Activated B cell treated with CpG ODN at 0.5 μM for 24 hours (primary cell): ENCODE data around the gene MYH7. TPM values are rescaled to one million over a fixed set of nuclear protein-coding genes. Genes with fewer than 3 reads are reported as not detected.
"Not testable (repeated sequence)": the region's sequence is repeated elsewhere in the genome, so short reads cannot be mapped to it uniquely, and the experiment has no call there.

Experiments
- ATAC-seq: fragments of 200-7000 bp; cut with Tn5 transposase; one replicate; pipeline ENCODE4 v1.10.0; 2021; ENCODE audit warnings: low read depth, mild to moderate bottlenecking, moderate library complexity
- CTCF ChIA-PET: fragments of 350-600 bp; sonication (Branson Sonifier 250); formaldehyde crosslinking; loops from one replicate; lab custom pipeline; 2021; ENCODE audit warnings: antibody characterized with exemption; lab: Charles Lee
- POLR2A ChIA-PET: fragments of 350-600 bp; sonication (Branson Sonifier 250); formaldehyde crosslinking; loops from one replicate; lab custom pipeline; 2021; ENCODE audit warnings: antibody characterized with exemption; lab: Charles Lee
- DNase-seq: peaks from one replicate; pipeline ENCODE4 v3.0.0; 2022
- H3K27ac Mint-ChIP-seq: one replicate; pipeline ENCODE4 v1.8.0; 2020; ENCODE audit warnings: mixed read lengths
- H3K27me3 Mint-ChIP-seq: one replicate; pipeline ENCODE4 v1.8.0; 2021; ENCODE audit warnings: mixed read lengths
- H3K36me3 Mint-ChIP-seq: one replicate; pipeline ENCODE4 v1.8.0; 2021; ENCODE audit warnings: low read depth, mixed read lengths
- H3K4me1 Mint-ChIP-seq: one replicate; pipeline ENCODE4 v1.8.0; 2021; ENCODE audit warnings: mixed read lengths
- H3K4me3 Mint-ChIP-seq: one replicate; pipeline ENCODE4 v1.8.0; 2020; ENCODE audit warnings: mild to moderate bottlenecking, mixed read lengths
- H3K9me3 Mint-ChIP-seq: one replicate; pipeline ENCODE4 v1.8.0; 2020; ENCODE audit warnings: mixed read lengths
- intact Hi-C: fragments of 100-400 bp; cut with micrococcal nuclease; formaldehyde crosslinking; loops from one replicate; pipeline ENCODE4 v1.15.1; 2024
- total RNA-seq: library from RNA; stranded (reverse); gene quantifications from 2 replicates; pipeline ENCODE4 v1.2.3, GENCODE V29; 2022
- TF ChIP-seq, protein P1 (sequence below): fragments of 200-600 bp; IDR thresholded peaks from one replicate; pipeline ENCODE4 v1.8.0; 2022; ENCODE audit warnings: antibody characterized with exemption, mild to moderate bottlenecking

The MYH7 gene
- total RNA-seq, 1 donor from 2014 or later: not detected

- TF ChIP-seq, protein P1, sequence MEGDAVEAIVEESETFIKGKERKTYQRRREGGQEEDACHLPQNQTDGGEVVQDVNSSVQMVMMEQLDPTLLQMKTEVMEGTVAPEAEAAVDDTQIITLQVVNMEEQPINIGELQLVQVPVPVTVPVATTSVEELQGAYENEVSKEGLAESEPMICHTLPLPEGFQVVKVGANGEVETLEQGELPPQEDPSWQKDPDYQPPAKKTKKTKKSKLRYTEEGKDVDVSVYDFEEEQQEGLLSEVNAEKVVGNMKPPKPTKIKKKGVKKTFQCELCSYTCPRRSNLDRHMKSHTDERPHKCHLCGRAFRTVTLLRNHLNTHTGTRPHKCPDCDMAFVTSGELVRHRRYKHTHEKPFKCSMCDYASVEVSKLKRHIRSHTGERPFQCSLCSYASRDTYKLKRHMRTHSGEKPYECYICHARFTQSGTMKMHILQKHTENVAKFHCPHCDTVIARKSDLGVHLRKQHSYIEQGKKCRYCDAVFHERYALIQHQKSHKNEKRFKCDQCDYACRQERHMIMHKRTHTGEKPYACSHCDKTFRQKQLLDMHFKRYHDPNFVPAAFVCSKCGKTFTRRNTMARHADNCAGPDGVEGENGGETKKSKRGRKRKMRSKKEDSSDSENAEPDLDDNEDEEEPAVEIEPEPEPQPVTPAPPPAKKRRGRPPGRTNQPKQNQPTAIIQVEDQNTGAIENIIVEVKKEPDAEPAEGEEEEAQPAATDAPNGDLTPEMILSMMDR: no peak
- Mint-ChIP-seq H3K27ac (no peak overlapping the region), H3K27me3 (peaks cover 31% of the 10 kb centered on the region), H3K4me3 (no peak overlapping the region), H3K9me3 (no peaks in the 10 kb centered on the region), H3K36me3 (no peaks in the 10 kb centered on the region), H3K4me1 (no peaks in the 10 kb centered on the region)
- intact Hi-C loops: no loop called here
- DNase-seq (no peak), ATAC-seq (no peak)
- POLR2A ChIA-PET: no interaction called here
- CTCF ChIA-PET: interaction anchor here (1.5 kb wide), 1 partner anchor 9 kb away, joined by 7 read pairs; no protein-coding TSS in a partner anchor
These were observed 46.1 kb downstream of the MYH7 start for GRCh38 chr14:23389396-23389795.

DNA sequence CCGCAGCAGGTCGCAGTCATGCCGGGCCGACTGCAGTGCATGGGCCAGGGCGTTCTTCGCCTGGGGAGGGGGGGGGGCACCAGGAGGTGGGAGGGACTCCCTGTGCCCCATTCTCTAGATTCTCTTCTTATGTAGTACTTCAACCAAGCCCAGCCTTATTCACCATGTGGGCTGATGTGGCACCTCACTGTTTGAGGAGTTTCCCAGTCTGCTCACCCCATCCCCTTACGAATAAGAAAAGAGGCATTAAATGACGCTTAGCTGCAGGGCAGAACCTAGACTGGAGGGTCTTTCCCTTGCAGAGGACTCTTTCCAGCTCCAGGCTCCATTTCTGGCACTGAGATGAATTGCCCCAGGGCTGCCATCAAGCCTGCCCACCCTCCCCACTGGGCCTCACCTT is 46.5 kb downstream of the MYH7 start:
- DNase-seq (no peak), ATAC-seq (no peak)
- ChIA-PET CTCF (interaction anchor here (1.5 kb wide), 1 partner anchor 9 kb away, joined by 7 read pairs; no protein-coding TSS in a partner anchor), POLR2A (no interaction called here)
- Mint-ChIP-seq H3K4me1 (no peaks in the 10 kb centered on the region), H3K36me3 (no peaks in the 10 kb centered on the region), H3K27me3 (peaks cover 30% of the 10 kb centered on the region), H3K27ac (no peak overlapping the region), H3K4me3 (no peak overlapping the region), H3K9me3 (no peaks in the 10 kb centered on the region)
- TF ChIP-seq, protein P1: no peak
- intact Hi-C loops: no loop called here

- Mint-ChIP-seq H3K27ac (no peak overlapping the region), H3K27me3 (peaks cover 30% of the 10 kb centered on the region), H3K36me3 (no peaks in the 10 kb centered on the region), H3K4me3 (no peak overlapping the region), H3K9me3 (no peaks in the 10 kb centered on the region), H3K4me1 (no peaks in the 10 kb centered on the region)
- ChIA-PET POLR2A (no interaction called here), CTCF (interaction anchor here (1.5 kb wide), 1 partner anchor 8 kb away, joined by 7 read pairs; no protein-coding TSS in a partner anchor)
- TF ChIP-seq, protein P1: no peak
- ATAC-seq (no peak), DNase-seq (no peak)
- intact Hi-C loops: no loop called here
These were observed 47.3 kb downstream of the MYH7 start for GRCh38 chr14:23387916-23388882.

- H3K36me3 Mint-ChIP-seq: no peaks in the 10 kb centered on the region
- H3K9me3 Mint-ChIP-seq: no peaks in the 10 kb centered on the region
These were observed 48.5 kb downstream of the MYH7 start for GRCh38 chr14:23386999-23387398.

DNA sequence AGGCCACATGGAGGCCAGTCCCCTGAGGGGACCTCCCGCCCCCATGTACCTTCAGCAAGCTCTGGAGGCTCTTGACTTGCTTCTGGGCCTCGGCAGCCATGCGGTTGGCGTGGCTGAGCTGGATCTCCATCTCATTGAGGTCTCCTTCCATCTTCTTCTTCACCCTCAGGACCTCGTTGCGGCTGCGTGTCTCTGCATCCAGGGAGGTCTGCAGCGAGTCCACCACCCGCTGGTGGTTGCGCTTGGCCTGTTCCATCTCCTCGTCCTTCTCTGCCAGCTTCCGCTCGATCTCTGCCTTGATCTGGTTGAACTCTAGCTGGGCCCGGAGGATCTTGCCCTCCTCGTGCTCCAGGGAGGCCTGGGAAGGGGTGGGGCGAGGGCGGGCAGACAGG is 49.2 kb downstream of the MYH7 start:
- POLR2A ChIA-PET, CTCF ChIA-PET, ATAC-seq, H3K27ac Mint-ChIP-seq, DNase-seq, H3K36me3 Mint-ChIP-seq, H3K4me1 Mint-ChIP-seq, H3K9me3 Mint-ChIP-seq, H3K4me3 Mint-ChIP-seq, intact Hi-C loops: not testable (repeated sequence)
- H3K27me3 Mint-ChIP-seq: peaks cover 38% of the 10 kb centered on the region

More at GRCh38 chr14:23386999-23387398, 48.5 kb downstream of the MYH7 start:
- Mint-ChIP-seq H3K4me3 (no peak overlapping the region), H3K27me3 (peaks cover 34% of the 10 kb centered on the region), H3K4me1 (no peaks in the 10 kb centered on the region), H3K27ac (no peak overlapping the region)
- POLR2A ChIA-PET: interaction anchor here (0.6 kb wide), 1 partner anchor 327 kb away, joined by 4 read pairs; no protein-coding TSS in a partner anchor
- TF ChIP-seq, protein P1: no peak
- DNase-seq (no peak), ATAC-seq (no peak)
- intact Hi-C loops: no loop called here
- CTCF ChIA-PET: no interaction called here
